Glomerular endothelial cell (primary cell): Measurements from ENCODE around the gene BAHCC1. TPM values are rescaled to one million over a fixed set of nuclear protein-coding genes. Genes with fewer than 3 reads are reported as not detected.

Experiments used
- DNase-seq: peaks from one replicate; pipeline ENCODE4 v3.0.0-alpha.2; 2011; ENCODE audit warnings: low read depth, low spot score; ENCODE audit errors: extremely low read depth
- total RNA-seq: library from RNA; depleted of rRNA; stranded (reverse); fragments of >200 nt; gene quantifications from 2 replicates; pipeline ENCODE4 v1.2.3, GENCODE V29; 2015

Gene BAHCC1
- total RNA-seq, 1 donor from 2014 or later, result 30.5 TPM

GRCh38 chr17:81437191-81437651, 42.0 kb downstream of the BAHCC1 start:
- no peak for DNase-seq

- no peak for DNase-seq
These were observed 42.9 kb downstream of the BAHCC1 start for GRCh38 chr17:81438007-81438659.

DNA sequence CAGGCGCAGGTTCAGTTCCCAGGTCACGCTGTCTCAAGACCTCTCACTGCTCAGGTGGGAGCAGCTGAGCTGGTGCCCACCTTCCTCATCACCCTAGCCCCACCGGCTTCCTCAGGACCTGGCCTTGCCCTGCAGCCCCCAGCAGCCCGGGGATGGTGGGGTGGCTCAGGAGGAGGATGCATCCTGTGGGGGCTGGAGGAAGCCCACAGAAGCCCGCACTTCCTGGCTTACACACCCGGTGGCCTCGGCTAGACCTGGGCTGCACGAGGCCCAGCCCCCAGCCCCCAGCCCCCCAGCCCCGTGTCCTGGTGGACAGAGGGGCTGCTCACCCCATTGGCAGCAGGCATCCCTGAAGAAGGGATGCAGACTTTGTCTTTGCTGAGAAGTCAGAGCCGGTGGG, 43.4 kb downstream of the BAHCC1 start:
- DNase-seq, result no peak

- DNase-seq, result no peak
These were observed 44.8 kb downstream of the BAHCC1 start for GRCh38 chr17:81440051-81440471.

GRCh38 chr17:81440511-81441244, 45.4 kb downstream of the BAHCC1 start:
- no peak for DNase-seq

DNA sequence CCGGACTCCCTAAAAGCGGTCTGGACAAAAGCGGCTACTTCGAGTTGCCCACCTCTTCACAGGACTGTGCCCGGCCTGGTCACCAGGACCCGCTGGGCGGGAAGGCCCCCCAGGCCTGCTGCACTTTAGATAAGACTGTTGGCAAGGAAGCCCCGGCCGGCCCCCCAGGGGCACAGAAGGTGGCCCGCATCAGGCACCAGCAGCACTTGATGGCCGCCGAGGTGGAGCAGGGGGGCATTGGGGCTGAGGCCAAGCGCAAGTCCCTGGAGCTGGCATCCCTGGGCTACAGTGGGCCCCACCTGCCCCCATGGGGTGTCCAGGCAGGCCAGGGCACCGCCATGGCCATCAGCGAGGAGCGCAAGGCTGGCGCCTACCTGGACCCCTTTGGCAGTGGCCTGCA, 47.5 kb downstream of the BAHCC1 start:
- DNase-seq, result no peak

DNA sequence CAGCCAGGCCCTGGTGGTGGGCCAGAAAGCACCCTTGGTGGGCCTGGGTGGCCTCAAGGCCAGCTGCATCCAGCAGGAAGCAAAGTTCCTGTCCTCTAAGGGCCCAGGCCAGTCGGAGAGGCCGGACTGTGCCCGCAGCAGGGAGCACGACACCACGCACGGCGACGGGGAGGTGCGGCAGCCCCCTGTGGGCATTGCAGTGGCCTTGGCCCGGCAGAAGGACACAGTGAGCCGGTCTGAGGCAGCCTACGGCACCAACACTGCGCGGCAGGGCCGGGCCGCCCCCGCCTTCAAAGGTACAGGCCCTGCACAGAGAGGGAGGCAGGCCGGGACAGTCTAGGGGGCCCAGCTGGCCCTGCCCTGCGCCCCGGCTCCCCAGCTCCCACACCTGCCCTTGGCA, 48.0 kb downstream of the BAHCC1 start:
- DNase-seq, result no peak

- no peak for DNase-seq
These were observed 49.5 kb downstream of the BAHCC1 start for GRCh38 chr17:81444610-81445339.

- DNase-seq, result no peak
These were observed 50.6 kb downstream of the BAHCC1 start for GRCh38 chr17:81445642-81446503.

- no peak for DNase-seq
These were observed 52.2 kb downstream of the BAHCC1 start for GRCh38 chr17:81447331-81447933.

DNA sequence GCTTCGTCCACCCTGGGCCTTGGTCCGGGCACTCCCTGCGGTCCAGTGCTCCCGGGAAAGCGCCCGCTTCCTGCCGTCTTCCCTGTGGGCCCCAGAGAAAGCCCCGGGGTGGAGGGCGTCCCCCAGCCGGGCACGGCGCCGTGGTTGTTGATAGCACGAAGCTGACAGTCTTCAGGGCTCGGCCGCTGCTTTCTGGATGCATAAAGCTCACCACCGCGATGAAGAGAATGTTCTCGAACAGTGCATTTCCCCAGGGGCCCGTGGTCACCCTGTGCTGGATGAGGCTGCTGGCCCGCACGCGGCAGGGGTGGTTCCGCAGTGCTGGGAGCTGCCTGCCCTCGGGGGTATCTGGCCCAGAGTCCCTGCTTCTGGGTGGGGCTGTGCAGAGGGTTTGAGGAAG, 53.2 kb downstream of the BAHCC1 start:
- DNase-seq, result no peak

GRCh38 chr17:81448950-81449349, 53.7 kb downstream of the BAHCC1 start:
- DNase-seq, result no peak

- no peak for DNase-seq
These were observed 54.1 kb downstream of the BAHCC1 start for GRCh38 chr17:81449351-81449750.

DNA sequence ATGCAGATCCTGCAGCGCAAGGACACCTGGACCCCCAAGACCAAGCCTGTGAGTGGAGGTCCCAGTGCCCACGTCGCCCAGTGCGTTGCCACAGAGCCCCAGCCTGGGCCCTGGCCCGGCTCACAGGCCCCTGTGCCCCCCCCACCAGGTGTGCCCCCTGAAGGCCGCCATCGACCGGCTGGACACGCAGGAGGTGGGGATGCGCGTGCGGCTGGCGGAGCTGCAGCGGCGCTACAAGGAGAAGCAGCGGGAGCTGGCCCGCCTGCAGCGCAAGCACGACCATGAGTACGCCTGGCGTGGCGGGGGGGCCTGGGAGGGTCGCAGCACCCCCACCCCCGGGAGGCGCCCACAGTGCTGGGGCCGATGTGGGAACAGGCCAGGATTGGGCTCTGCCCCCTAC, 56.6 kb downstream of the BAHCC1 start:
- no peak for DNase-seq

DNA sequence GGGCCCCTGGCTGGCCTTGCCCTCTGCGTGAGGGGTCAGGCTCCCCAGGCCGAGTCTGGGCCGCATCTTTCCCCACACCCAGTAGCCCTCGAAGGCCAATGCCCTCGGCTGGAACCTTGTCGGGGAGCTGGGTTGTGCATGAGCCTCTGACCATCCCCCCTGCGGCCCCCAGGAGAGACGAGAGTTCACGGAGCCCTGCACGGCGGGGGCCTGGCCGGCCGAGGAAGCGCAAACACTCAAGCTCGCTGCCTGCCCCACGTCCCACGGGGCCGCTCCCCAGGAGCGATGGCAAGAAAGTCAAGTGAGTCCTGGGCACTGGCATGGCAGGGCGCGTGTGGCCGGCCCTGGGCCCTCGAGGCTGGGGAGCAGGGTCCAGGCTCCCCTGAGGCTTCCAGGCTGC, 57.3 kb downstream of the BAHCC1 start:
- DNase-seq, result no peak

DNA sequence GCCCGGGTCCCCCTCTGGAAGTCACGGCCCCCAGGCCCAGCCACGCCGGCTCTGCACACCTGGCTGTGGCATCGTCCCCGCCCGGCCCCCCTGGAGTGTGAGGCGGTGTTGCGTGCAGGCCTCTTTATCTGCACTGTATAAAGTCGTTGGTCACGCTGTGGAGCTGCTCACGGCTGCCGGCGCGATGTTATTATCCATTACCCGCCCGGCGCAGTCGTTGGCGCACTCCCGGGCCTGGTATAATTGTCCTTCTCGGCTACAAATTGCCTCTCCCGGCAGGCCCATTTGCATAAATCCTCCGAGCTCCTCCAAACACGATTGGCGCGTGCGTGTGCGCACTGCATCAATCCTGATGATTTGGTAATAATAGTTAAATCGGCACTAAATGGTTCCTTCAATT, 57.8 kb downstream of the BAHCC1 start:
- no peak for DNase-seq

DNA sequence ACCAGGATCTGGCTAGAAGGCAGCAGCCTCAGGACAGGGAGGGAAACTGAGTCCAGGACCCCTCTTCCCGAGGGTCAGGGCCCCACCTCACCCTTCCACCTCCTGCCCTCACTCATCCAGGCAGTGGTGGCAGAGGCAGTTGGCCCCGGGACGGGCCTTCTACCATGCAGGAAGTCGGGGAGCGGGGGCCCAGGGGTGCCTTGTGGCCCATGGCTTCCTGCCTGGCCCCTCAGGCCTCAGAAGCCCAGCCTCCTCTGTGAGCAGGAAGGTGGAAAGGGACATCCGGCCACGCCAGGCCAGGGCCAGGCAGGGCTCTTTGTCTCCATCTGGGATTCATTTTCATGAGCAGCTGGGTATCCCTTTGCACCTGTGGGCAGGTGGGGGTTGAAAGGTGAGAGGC, 58.5 kb downstream of the BAHCC1 start:
- DNase-seq, result no peak

GRCh38 chr17:81454473-81454872, 59.2 kb downstream of the BAHCC1 start:
- no peak for DNase-seq

GRCh38 chr17:81455387-81455786, 60.1 kb downstream of the BAHCC1 start:
- DNase-seq, result no peak

DNA sequence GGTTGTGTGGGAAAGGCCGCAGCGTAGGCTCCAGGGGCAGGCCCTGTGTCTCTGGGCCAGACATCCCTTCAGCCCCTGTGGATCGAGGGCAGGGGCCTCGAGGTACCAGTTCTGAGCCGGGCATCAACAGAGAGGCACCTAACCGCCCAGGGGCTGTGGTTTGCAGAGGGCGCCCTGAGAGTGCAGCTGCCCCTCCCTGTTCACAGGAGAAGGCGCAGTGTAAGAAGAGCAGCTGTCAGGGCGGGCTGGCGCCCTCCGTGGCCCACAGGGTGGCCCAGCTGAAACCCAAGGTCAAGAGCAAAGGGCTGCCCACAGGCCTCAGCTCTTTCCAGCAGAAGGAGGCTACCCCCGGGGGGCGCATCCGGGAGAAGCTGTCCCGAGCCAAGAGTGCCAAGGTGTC, 60.8 kb downstream of the BAHCC1 start:
- no peak for DNase-seq
